Measurements from ENCODE around the gene RETREG2.

- TF ChIP-seq CTCF (IDR thresholded peaks at IDR 0.05) = no peak
- no peak for TF ChIP-seq ZFX (IDR thresholded peaks at IDR 0.05; ENCODE audit: borderline replicate concordance)
These were observed 14.9 kb upstream of the RETREG2 start for GRCh38 chr2:219163156-219163555.
